Stimulated activated naive CD4-positive, alpha-beta T cell treated with Interleukin-2 at 50 U/mL for 16 hours (primary cell): Measurements from ENCODE around the gene AQP1.

Experiments used
- DNase-seq: peaks from one replicate; lab custom pipeline; 2025; lab: John Stamatoyannopoulos, UW

AQP1 gene

GRCh38 chr7:30884881-30885280 is 26.8 kb upstream of the AQP1 start:
- DNase-seq: no peak

- no peak for DNase-seq
Measured at GRCh38 chr7:30886608-30887011, 25.0 kb upstream of the AQP1 start.

GRCh38 chr7:30887464-30887872 is 24.2 kb upstream of the AQP1 start:
- no peak for DNase-seq

GRCh38 chr7:30888747-30889146 is 22.9 kb upstream of the AQP1 start:
- no peak for DNase-seq

- no peak for DNase-seq
Measured at GRCh38 chr7:30890226-30890625, 21.4 kb upstream of the AQP1 start.

GRCh38 chr7:30893357-30893756 is 18.3 kb upstream of the AQP1 start:
- no peak for DNase-seq

- no peak for DNase-seq
Measured at GRCh38 chr7:30894009-30894408, 17.6 kb upstream of the AQP1 start.

- no peak for DNase-seq
Measured at GRCh38 chr7:30894866-30895605, 16.6 kb upstream of the AQP1 start.

GRCh38 chr7:30896036-30896435 is 15.6 kb upstream of the AQP1 start:
- DNase-seq: no peak

- DNase-seq: no peak
Measured at GRCh38 chr7:30896783-30897637, 14.6 kb upstream of the AQP1 start.

GRCh38 chr7:30897770-30898169 is 13.9 kb upstream of the AQP1 start:
- no peak for DNase-seq

- no peak for DNase-seq
Measured at GRCh38 chr7:30898411-30898810, 13.2 kb upstream of the AQP1 start.

- DNase-seq: no peak
Measured at GRCh38 chr7:30899066-30899465, 12.6 kb upstream of the AQP1 start.

- DNase-seq: no peak
Measured at GRCh38 chr7:30899630-30900029, 12.0 kb upstream of the AQP1 start.

GRCh38 chr7:30900053-30900452 is 11.6 kb upstream of the AQP1 start:
- no peak for DNase-seq

GRCh38 chr7:30900803-30901362 is 10.8 kb upstream of the AQP1 start:
- no peak for DNase-seq

GRCh38 chr7:30901856-30902255 is 9.8 kb upstream of the AQP1 start:
- DNase-seq: no peak

GRCh38 chr7:30902466-30902865 is 9.2 kb upstream of the AQP1 start:
- no peak for DNase-seq

- no peak for DNase-seq
Measured at GRCh38 chr7:30903146-30903545, 8.5 kb upstream of the AQP1 start.

GRCh38 chr7:30904561-30904960 is 7.1 kb upstream of the AQP1 start:
- DNase-seq: no peak

- no peak for DNase-seq
Measured at GRCh38 chr7:30905078-30906012, 6.3 kb upstream of the AQP1 start.

- no peak for DNase-seq
Measured at GRCh38 chr7:30906014-30906413, 5.6 kb upstream of the AQP1 start.
